COLO668 (cell line): ENCODE data around the gene MEAK7.
A peak's percentile ranks its signal among the peaks of the same experiment; 100 is the strongest.

Experiments used
- DNase-seq: peaks from one replicate; lab custom pipeline; 2025; ENCODE audit not compliant: unreplicated experiment; lab: John Stamatoyannopoulos, UW

MEAK7 gene

GRCh38 chr16:84489131-84489530, 15.3 kb downstream of the MEAK7 start:
- DNase-seq = no peak

GRCh38 chr16:84487358-84487757, 17.1 kb downstream of the MEAK7 start:
- no peak for DNase-seq

DNA sequence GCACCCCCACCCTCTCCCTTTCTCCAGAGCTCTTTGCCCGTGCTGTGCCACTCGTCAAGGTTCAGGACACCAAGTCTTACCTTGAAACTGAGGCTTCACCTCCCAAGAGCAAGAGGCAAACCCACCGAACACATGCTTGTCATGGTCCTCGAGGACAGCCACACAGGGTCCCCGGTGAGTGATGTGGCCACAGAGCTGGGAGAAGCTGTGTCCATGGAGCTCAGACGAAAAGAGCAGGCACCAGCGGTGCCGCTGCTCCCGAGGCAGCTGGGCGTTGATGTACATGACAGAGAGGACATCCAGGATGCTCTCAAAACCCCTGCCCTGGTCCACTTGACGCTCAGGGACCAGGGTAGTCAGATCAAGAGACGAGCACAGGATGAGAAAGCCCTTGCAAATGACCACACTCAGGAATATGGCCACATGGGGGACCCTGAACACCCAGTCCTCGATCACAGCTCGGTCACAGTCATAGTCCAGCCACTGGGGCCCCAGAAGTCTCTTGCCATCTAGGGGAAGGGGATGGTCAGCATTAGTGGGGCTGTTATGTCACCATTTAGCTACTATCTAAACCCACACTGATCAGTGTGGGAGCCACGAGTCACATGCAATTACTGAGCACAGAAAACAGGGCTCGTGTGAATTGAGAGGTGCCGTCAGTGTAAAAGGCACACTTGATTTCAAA, 17.8 kb downstream of the MEAK7 start:
- no peak for DNase-seq

DNA sequence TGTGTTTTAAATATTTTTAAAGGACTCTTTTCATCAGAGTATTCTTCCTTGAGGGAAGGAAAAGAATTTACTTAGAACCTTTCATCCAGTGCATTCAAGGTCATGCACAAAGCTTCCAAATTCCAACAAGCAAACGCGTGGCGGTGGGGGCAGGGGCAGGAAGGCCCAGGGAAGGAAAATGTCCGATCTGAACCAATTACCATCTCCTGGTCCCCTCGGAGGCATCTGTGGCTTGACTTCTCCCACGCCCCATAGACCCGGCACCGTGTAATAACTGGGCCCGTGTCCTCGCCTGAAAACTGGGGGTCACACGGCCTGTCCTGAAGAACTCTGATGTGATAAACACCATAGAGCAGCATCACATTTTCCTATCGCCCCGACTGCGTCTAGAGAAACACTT, 18.3 kb downstream of the MEAK7 start:
- no peak for DNase-seq

DNA sequence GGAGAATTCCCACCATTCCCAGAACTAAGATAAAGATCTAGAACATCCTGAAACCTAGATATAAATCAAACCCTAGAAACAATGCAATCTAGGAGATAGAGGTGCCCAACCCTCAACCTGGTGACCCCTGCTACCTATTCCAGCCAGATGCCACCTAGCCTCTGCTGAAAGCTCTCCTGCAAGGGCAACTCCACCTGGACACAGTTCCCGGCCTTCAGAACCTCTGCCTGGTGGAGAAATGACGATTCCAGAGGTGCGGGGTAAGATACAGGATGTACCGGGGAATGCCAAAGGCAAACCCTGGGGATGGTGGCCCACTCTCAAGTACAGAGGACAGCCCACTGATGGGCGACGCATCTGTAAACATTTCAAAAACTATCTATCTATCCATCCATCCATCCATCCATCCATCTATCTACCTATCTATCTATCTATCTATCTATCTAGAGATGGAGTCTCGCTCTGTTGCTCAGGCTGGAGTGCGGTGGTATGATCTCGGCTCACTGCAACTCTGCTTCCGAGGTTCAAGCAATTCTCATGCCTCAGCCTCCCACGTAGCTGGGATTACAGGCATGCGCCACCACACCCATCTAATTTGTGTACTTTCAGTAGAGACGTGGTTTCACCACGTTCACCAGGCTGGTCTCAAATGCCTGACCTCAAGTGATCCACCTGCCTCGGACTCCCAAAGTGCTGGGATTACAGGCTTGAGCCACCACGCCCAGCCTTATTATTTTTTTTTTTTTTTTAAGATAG, 19.0 kb downstream of the MEAK7 start:
- no peak for DNase-seq

GRCh38 chr16:84484579-84485254, 19.7 kb downstream of the MEAK7 start:
- peak; percentile 43 for DNase-seq

DNA sequence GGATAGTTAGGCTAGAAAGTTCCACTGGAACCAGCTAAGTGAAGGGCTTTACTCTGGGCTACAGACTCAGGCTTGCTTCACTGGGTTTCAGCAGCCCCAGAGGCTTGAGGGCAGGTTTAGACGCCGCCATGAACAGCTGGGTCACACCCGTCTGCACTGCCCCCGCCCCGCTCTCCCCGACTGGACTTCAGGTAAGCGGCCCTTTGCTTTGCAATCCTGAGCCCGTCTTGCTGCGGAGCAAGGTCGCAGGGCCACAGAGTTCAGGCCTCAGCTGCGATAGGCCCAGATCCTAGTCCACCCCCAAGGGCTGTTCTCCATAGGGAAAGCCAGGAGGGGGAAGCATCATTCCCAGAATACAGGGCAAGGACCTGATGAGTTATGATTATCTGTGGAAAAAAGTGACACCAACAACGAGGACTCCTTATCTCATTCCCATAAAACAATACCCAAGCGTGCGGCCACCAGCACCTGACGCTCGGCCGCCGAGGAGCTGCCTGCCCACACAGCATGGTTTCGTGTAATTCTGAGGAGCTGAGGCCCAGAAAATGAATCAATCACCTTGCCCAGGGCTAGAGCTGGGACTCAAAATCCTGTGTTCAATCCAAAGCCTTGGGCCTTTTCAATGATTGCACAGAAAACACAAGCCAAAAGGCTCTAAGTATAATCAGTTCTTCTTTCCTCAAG, 20.4 kb downstream of the MEAK7 start:
- no peak for DNase-seq

- no peak for DNase-seq
These were observed 21.2 kb downstream of the MEAK7 start for GRCh38 chr16:84482951-84483881.

DNA sequence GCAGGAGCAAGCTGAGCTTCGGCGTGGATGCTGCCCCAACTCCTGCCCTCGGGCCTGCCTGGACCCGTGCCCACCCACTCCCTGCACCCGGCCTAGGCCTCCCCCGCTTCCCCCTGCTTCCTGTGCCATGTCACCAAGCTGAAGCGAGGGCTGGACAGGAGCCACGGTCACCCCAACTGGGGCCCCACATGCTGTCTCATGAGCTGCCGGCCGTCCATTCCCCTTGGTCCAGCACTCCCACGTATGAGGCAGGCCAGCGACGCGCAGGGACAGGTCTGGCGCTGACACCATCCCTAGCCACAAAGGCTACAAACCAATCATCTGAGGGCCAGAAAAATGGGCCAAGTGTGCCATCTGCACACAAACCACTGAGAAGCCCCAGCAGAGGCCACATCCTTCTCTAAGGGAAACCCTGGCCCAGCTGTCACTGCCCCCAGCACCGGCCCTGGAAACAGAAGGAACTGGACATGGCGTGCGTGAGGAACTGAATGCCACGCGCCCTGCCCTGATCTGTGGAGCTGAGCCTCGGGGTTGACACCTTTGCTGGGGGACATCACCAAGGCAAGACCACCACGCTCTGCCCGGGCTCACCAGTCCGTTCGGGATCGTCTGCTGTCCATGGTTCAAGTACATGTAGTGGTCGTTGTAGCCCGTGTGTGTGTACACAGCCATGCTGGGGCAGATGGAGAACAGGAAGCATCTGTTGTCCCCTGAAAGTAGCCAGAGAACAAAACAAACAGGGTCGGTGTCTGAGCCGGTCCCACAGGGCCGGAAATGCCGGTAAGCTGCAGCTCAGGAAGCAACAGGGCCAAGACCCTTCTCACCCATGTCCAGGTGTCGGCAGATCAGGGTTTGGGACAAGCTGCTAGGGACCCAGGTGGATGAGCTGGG, 22.2 kb downstream of the MEAK7 start:
- DNase-seq = no peak

DNA sequence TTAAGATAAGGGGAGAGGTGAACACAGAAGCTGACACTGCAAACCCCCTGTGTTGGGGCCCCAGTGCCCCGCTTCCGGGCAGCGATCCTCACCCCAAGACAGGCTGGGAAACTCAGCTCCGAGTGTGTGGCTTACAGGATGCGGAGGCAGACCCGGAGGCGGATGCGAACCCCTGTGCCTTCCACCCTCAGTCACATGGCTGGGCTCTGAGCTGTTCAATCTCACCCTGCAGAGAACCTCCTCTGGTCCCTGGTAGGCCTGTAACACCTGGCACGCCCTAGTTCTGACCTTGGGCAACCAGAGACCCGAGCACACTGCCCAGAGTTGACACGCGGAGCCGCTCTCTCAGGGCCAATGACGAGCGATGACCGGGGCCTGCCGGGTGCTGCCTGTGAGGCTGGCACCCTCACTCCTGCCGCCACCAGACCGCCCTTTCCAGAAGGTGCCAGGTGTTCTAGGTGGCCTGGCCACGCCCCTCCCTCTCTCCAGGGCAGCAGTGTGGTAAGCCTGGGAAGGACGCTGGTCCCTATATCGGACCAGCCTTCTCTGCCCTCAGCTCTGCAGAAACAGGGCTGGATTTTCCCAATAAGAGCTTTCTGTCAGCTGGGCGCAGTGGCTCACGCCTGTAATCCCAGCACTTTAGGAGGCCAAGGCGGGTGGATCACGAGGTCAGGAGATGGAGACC, 23.3 kb downstream of the MEAK7 start:
- no peak for DNase-seq

GRCh38 chr16:84479716-84480450, 24.6 kb downstream of the MEAK7 start:
- no peak for DNase-seq

DNA sequence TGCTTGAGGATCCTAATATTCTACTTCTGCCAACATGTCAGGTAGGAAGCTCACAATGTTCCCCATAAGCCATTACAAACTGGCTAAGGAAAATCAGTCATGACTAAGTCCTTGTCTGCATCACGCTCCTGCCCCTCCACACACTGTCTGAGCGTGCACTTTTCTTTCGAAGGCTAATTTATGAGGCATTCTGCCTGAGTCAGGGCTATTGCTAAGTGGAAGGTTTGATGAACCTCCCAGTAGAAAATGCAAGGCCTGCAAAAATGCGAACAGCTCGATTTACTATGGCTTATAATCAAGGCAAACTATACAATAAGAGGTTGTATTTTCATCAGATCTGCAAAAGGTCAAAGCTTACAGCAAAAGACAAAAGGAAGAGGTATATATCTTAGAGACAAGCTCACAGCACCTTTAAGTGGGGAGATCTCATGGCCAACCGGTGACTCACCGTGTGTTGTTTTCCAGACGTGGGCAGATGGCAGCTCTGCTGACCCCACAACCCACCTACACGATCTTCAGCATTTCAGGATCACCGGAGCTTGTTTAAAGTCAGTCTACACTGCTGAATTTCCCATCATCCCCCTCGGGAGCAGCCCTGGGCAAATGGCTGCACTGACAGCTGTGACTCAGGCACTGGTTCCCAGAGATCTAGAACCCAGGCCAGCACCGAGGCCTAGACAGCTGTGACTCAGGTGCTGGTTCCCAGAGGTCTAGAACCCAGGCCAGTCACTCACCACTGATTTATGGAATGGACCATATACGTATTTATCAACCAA, 26.1 kb downstream of the MEAK7 start:
- no peak for DNase-seq

DNA sequence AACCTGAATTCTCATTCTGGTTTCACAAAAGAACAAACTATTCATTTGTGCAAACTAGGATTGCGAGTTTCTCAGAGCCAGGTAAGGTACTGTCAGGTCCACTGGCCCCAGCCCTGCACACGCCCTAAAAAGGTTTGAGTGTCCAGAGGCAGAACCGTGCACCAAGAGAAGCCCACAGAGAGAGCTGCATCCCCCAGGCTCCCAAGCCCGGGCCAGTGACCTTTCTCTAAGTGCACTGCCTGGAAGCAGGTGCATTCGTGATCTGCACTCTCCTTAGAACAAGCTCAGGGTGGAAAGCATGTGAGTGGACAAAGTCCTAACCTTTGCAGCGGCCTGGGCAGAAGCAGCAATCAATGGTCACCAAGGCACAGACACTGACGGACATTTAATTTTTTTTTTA, 26.8 kb downstream of the MEAK7 start:
- DNase-seq = no peak

DNA sequence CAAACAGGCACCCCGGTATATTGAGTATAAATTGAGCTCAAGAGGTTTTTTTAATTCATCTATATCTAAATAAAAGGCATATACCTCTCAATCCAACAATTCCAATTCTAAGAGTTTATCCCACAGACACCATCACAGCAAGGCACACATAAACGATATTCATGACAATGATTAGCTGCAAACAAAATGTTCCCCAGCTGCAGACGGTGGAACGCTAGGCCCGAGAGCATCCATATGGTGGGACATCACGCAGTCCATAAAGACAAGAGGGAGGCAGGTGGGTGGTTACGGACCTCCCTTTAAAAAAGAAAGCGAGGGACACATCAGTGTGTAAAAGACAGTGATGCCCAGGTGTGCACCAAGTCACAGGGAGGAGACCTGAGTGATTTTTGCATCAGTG, 28.1 kb downstream of the MEAK7 start:
- DNase-seq = no peak

- no peak for DNase-seq
These were observed 28.7 kb downstream of the MEAK7 start for GRCh38 chr16:84475643-84476240.

GRCh38 chr16:84471966-84472365, 32.5 kb downstream of the MEAK7 start:
- no peak for DNase-seq

GRCh38 chr16:84471316-84471715, 33.1 kb downstream of the MEAK7 start:
- no peak for DNase-seq
